ENCODE results near the gene PROX2.

PROX2 gene

DNA sequence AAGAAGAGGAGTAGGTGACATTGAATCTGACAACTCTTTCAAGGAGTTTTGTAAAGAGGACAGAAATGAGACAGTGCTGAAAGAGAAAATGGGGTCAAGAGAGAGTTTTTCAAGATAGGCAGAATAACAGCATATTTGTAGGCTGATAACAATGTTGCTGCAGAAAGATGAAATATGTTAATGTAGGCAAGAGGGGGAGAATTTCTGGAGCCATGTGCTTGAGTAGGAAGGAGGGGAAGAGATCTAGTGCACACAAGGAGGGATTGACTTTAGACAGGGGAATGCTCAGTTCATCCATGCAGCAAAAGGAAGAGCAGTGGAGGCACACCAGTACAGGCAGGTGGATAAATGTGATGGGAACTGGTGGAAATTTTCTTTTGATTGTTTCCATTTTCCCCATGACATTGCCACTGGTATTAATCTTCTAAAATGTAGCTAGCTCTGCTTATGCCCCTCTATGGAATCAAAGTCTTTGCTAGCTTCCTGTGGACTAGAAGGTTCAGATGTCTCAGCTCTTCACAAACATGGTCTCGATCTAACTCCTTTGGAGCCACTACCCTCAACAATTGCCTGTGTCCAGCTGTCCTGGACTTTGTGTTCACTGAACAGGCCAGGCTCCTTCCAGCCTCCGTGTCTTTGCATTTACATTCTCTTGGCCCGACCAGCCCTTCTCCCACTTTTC is 9.1 kb downstream of the PROX2 start:
- Histone ChIP-seq H3K27ac (ENCODE audit: low read length) (no peak overlapping the region), H3K4me2 (ENCODE audit: insufficient read depth, low read length) (no peak overlapping the region), H3K9me3 (ENCODE audit: insufficient read depth, low read length, severe bottlenecking) (no peaks in the 10 kb centered on the region), H3K36me3 (ENCODE audit: insufficient read depth, low read length) (no peaks in the 10 kb centered on the region), H3K4me3 (ENCODE audit: low read depth in 1 of 2, low read length in 2 of 2) (no peak overlapping the region), H3K79me2 (ENCODE audit: insufficient read depth, low read length) (no peaks in the 10 kb centered on the region), H3K9ac (ENCODE audit: low read depth, low read length) (no peak overlapping the region), H2AFZ (ENCODE audit: low read depth, low read length) (no peak overlapping the region), H3K4me1 (ENCODE audit: insufficient read depth, low read length) (no peaks in the 10 kb centered on the region), H3K27me3 (ENCODE audit: insufficient read depth, low read length, poor library complexity) (no peaks in the 10 kb centered on the region), H4K20me1 (ENCODE audit: insufficient read depth, low read length) (no peaks in the 10 kb centered on the region)
- no peak for DNase-seq
- TF ChIP-seq, protein P1, sequence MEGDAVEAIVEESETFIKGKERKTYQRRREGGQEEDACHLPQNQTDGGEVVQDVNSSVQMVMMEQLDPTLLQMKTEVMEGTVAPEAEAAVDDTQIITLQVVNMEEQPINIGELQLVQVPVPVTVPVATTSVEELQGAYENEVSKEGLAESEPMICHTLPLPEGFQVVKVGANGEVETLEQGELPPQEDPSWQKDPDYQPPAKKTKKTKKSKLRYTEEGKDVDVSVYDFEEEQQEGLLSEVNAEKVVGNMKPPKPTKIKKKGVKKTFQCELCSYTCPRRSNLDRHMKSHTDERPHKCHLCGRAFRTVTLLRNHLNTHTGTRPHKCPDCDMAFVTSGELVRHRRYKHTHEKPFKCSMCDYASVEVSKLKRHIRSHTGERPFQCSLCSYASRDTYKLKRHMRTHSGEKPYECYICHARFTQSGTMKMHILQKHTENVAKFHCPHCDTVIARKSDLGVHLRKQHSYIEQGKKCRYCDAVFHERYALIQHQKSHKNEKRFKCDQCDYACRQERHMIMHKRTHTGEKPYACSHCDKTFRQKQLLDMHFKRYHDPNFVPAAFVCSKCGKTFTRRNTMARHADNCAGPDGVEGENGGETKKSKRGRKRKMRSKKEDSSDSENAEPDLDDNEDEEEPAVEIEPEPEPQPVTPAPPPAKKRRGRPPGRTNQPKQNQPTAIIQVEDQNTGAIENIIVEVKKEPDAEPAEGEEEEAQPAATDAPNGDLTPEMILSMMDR (IDR thresholded peaks at IDR 0.05; ENCODE audit: borderline replicate concordance, extremely low read depth, low read length, poor library complexity, severe bottlenecking) = no peak
- TF ChIP-seq EZH2 (IDR thresholded peaks at IDR 0.05; ENCODE audit: borderline replicate concordance, low read depth, low read length, severe bottlenecking) = no peak
- no peak for ATAC-seq (ENCODE audit: insufficient read depth, low read depth)

DNA sequence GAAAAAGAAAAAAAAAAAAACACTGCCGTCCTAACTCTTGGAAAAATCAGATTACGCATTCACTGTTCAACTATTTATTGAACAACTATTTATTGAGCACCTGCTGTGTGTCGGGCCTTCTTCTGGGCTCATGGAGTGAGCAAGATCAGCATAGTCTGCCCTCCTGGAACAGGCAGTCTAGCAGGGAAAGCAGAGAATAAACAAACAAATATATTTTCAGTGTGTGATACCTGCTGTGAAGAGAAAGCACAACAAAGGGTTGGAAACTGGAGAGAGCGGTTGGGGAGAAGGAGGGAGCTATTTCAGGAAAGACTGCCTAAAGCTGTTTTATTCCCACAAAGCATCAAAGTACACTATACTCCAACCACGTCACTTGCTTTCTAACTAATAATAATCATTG is 10.8 kb downstream of the PROX2 start:
- Histone ChIP-seq H3K4me1 (ENCODE audit: insufficient read depth, low read length) (no peaks in the 10 kb centered on the region), H3K9me3 (ENCODE audit: insufficient read depth, low read length, severe bottlenecking) (no peaks in the 10 kb centered on the region), H3K79me2 (ENCODE audit: insufficient read depth, low read length) (no peaks in the 10 kb centered on the region), H3K27me3 (ENCODE audit: insufficient read depth, low read length, poor library complexity) (no peaks in the 10 kb centered on the region), H4K20me1 (ENCODE audit: insufficient read depth, low read length) (no peaks in the 10 kb centered on the region), H3K4me3 (ENCODE audit: low read depth in 1 of 2, low read length in 2 of 2) (no peak overlapping the region), H3K36me3 (ENCODE audit: insufficient read depth, low read length) (no peaks in the 10 kb centered on the region), H3K9ac (ENCODE audit: low read depth, low read length) (no peak overlapping the region), H3K4me2 (ENCODE audit: insufficient read depth, low read length) (no peak overlapping the region), H2AFZ (ENCODE audit: low read depth, low read length) (no peak overlapping the region), H3K27ac (ENCODE audit: low read length) (no peak overlapping the region)
- no peak for ATAC-seq (ENCODE audit: insufficient read depth, low read depth)
- TF ChIP-seq EZH2 (IDR thresholded peaks at IDR 0.05; ENCODE audit: borderline replicate concordance, low read depth, low read length, severe bottlenecking) = no peak
- TF ChIP-seq, protein P1 (IDR thresholded peaks at IDR 0.05; ENCODE audit: borderline replicate concordance, extremely low read depth, low read length, poor library complexity, severe bottlenecking) = no peak
- no peak for DNase-seq

DNA sequence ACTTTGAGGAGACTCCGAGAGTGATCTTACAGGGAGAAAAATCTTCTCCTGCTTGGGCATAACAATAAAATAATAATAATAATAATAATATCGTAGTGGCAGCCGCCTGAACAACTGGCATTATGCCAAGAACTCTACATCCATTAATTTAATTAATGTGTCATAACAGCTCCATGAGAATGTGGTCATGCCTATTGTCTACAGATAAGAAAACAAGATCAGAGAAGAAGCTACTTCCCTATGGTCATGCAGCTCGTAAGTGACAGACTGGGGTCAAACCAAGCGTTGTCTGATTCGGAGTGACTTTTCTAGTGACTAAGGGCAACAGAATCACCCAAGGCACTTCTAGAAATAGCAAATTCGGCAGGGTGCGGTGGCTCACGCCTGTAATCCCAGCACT is 11.7 kb downstream of the PROX2 start:
- Histone ChIP-seq H3K4me1 (ENCODE audit: insufficient read depth, low read length) (no peaks in the 10 kb centered on the region), H3K79me2 (ENCODE audit: insufficient read depth, low read length) (no peaks in the 10 kb centered on the region), H3K4me2 (ENCODE audit: insufficient read depth, low read length) (no peak overlapping the region), H4K20me1 (ENCODE audit: insufficient read depth, low read length) (no peaks in the 10 kb centered on the region), H2AFZ (ENCODE audit: low read depth, low read length) (no peak overlapping the region), H3K9me3 (ENCODE audit: insufficient read depth, low read length, severe bottlenecking) (no peaks in the 10 kb centered on the region), H3K27ac (ENCODE audit: low read length) (no peak overlapping the region), H3K27me3 (ENCODE audit: insufficient read depth, low read length, poor library complexity) (no peaks in the 10 kb centered on the region), H3K36me3 (ENCODE audit: insufficient read depth, low read length) (no peaks in the 10 kb centered on the region), H3K4me3 (ENCODE audit: low read depth in 1 of 2, low read length in 2 of 2) (no peak overlapping the region), H3K9ac (ENCODE audit: low read depth, low read length) (no peak overlapping the region)
- no peak for DNase-seq
- TF ChIP-seq, protein P1 (IDR thresholded peaks at IDR 0.05; ENCODE audit: borderline replicate concordance, extremely low read depth, low read length, poor library complexity, severe bottlenecking) = no peak
- TF ChIP-seq EZH2 (IDR thresholded peaks at IDR 0.05; ENCODE audit: borderline replicate concordance, low read depth, low read length, severe bottlenecking) = no peak
- no peak for ATAC-seq (ENCODE audit: insufficient read depth, low read depth)
